ENCODE data around the gene SGMS1.
"Not testable (repeated sequence)": the region's sequence is repeated elsewhere in the genome, so short reads cannot be mapped to it uniquely, and the experiment has no call there.

SGMS1 gene

GRCh38 chr10:50388181-50388580 is 235.6 kb downstream of the SGMS1 start:
- DNase-seq = no peak

GRCh38 chr10:50387732-50388073 is 236.1 kb downstream of the SGMS1 start:
- no peak for DNase-seq

GRCh38 chr10:50387007-50387731 is 236.6 kb downstream of the SGMS1 start:
- no peak for DNase-seq

GRCh38 chr10:50385624-50386023 is 238.1 kb downstream of the SGMS1 start:
- DNase-seq = no peak

- no peak for DNase-seq
Measured at GRCh38 chr10:50384898-50385297, 238.9 kb downstream of the SGMS1 start.

GRCh38 chr10:50384238-50384637 is 239.5 kb downstream of the SGMS1 start:
- DNase-seq = no peak

GRCh38 chr10:50382576-50383023 is 241.2 kb downstream of the SGMS1 start:
- no peak for DNase-seq

- no peak for DNase-seq
Measured at GRCh38 chr10:50381642-50382041, 242.1 kb downstream of the SGMS1 start.

- DNase-seq = no peak
Measured at GRCh38 chr10:50379616-50380015, 244.1 kb downstream of the SGMS1 start.

GRCh38 chr10:50375745-50376144 is 248.0 kb downstream of the SGMS1 start:
- no peak for DNase-seq

GRCh38 chr10:50375051-50375452 is 248.7 kb downstream of the SGMS1 start:
- no peak for DNase-seq

GRCh38 chr10:50373821-50374501 is 249.8 kb downstream of the SGMS1 start:
- DNase-seq = no peak

- DNase-seq = no peak
Measured at GRCh38 chr10:50369931-50370330, 253.8 kb downstream of the SGMS1 start.

GRCh38 chr10:50367732-50368131 is 256.0 kb downstream of the SGMS1 start:
- DNase-seq = peak in 1 of 2 experiments; percentile 18

- not testable (repeated sequence) for DNase-seq
Measured at GRCh38 chr10:50366421-50366820, 257.3 kb downstream of the SGMS1 start.

- DNase-seq = not testable (repeated sequence)
Measured at GRCh38 chr10:50364730-50365129, 259.0 kb downstream of the SGMS1 start.

- DNase-seq = no peak
Measured at GRCh38 chr10:50362547-50363125, 261.1 kb downstream of the SGMS1 start.

- DNase-seq = no peak
Measured at GRCh38 chr10:50361946-50362345, 261.8 kb downstream of the SGMS1 start.

GRCh38 chr10:50360077-50360850 is 263.5 kb downstream of the SGMS1 start:
- no peak for DNase-seq

GRCh38 chr10:50358925-50359687 is 264.6 kb downstream of the SGMS1 start:
- DNase-seq = no peak

- DNase-seq = no peak
Measured at GRCh38 chr10:50358411-50358810, 265.3 kb downstream of the SGMS1 start.

GRCh38 chr10:50356481-50356832 is 267.3 kb downstream of the SGMS1 start:
- DNase-seq = not testable (repeated sequence)
